B cell (primary cell): ENCODE measurements around the gene SKIC8.

ENCODE experiments used
- CTCF ChIP-seq: fragments of 200-600 bp; IDR thresholded peaks from one replicate; pipeline ENCODE4 v1.8.0; 2022; ENCODE audit warnings: antibody characterized with exemption, mild to moderate bottlenecking
- EZH2 ChIP-seq: IDR thresholded peaks from 2 replicates; pipeline ENCODE4 v1.6.1; 2012; ENCODE audit warnings: borderline replicate concordance, low read depth, mild to moderate bottlenecking, moderate library complexity, low read length; ENCODE audit not compliant: insufficient read depth, poor library complexity, severe bottlenecking

- TF ChIP-seq CTCF (no peak), EZH2 (no peak)
Observed at GRCh38 chr15:78301828-78302227, 2.4 kb upstream of the SKIC8 start.
